CD14-positive monocyte (primary cell): ENCODE data around the gene TYMP. TPM values are rescaled to one million over a fixed set of nuclear protein-coding genes. Genes with fewer than 3 reads are reported as not detected.

Experiments used
- DNase-seq, 3 donors: peaks; one replicate each; pipeline ENCODE4 v3.0.0-alpha.2; 2011 to 2022
- H2AFZ ChIP-seq: 2 replicates; pipeline ENCODE4 v1.6.0; 2012; ENCODE audit warnings: mild to moderate bottlenecking, low read depth, low read length, inconsistent platforms; ENCODE audit not compliant: insufficient read depth, poor library complexity, severe bottlenecking
- H3K27ac ChIP-seq, 2 donors: 1 replicate in 1 of 2; 2 replicates in 1 of 2; pipeline ENCODE4 v1.5.1; 2012 to 2013; ENCODE audit warnings: low read length in 2 of 2, control low read depth in 1 of 2, inconsistent platforms in 1 of 2, low read depth in 1 of 2, mild to moderate bottlenecking in 1 of 2
- H3K27me3 ChIP-seq, 2 donors: one replicate each; pipeline versions ENCODE4 v1.6.0 to v1.6.1; 2011 to 2013; ENCODE audit warnings: low read length in 2 of 2; ENCODE audit not compliant: control insufficient read depth in 2 of 2, insufficient read depth in 2 of 2
- H3K36me3 ChIP-seq, 2 donors: replicated peaks in 1 of 2; 1 replicate in 1 of 2; 2 replicates in 1 of 2; pipeline versions ENCODE4 v1.5.1 to v1.6.1; 2012 to 2013; ENCODE audit warnings: low read length in 2 of 2, control low read depth in 1 of 2, inconsistent platforms in 1 of 2, mild to moderate bottlenecking in 1 of 2; ENCODE audit not compliant: insufficient read depth in 2 of 2, control insufficient read depth in 1 of 2
- H3K4me1 ChIP-seq, 2 donors: 1 replicate in 1 of 2; 2 replicates in 1 of 2; pipeline versions ENCODE4 v1.5.1 to v1.6.1; 2012 to 2013; ENCODE audit warnings: low read length in 2 of 2, control low read depth in 1 of 2, inconsistent platforms in 1 of 2, mild to moderate bottlenecking in 1 of 2, moderate library complexity in 1 of 2; ENCODE audit not compliant: insufficient read depth in 2 of 2, control insufficient read depth in 1 of 2
- H3K4me2 ChIP-seq: replicated peaks from 2 replicates; pipeline ENCODE3; 2012; ENCODE audit warnings: low read length, moderate library complexity, mild to moderate bottlenecking; ENCODE audit not compliant: poor library complexity, severe bottlenecking; ENCODE audit errors: extremely low read depth
- H3K4me3 ChIP-seq, 3 experiments: fragments of 200-600 bp in 1 of 3; sonication (generic) in 1 of 3; replicated peaks in 1 of 3; 1 replicate in 2 of 3; 2 replicates in 1 of 3; pipeline ENCODE4 v1.5.1; 2011 to 2013; ENCODE audit warnings: low read length in 3 of 3, mild to moderate bottlenecking in 3 of 3, control low read depth in 2 of 3, low read depth in 2 of 3, inconsistent platforms in 1 of 3, moderate library complexity in 1 of 3
- H3K79me2 ChIP-seq: 2 replicates; pipeline ENCODE4 v1.6.0; 2012; ENCODE audit warnings: mild to moderate bottlenecking, control low read depth, inconsistent platforms, low read length, moderate library complexity; ENCODE audit not compliant: insufficient read depth
- H3K9ac ChIP-seq: 2 replicates; pipeline ENCODE4 v1.6.0; 2017; ENCODE audit warnings: low read length, mild to moderate bottlenecking; ENCODE audit not compliant: insufficient read depth, poor library complexity, severe bottlenecking
- H3K9me3 ChIP-seq, 2 donors: replicated peaks in 1 of 2; 1 replicate in 1 of 2; 2 replicates in 1 of 2; pipeline versions ENCODE4 v1.5.1 to v1.6.1; 2012 to 2013; ENCODE audit warnings: low read length in 2 of 2, control low read depth in 1 of 2; ENCODE audit not compliant: control insufficient read depth in 1 of 2, insufficient read depth in 1 of 2
- H4K20me1 ChIP-seq: 2 replicates; pipeline ENCODE4 v1.6.0; 2012; ENCODE audit warnings: mild to moderate bottlenecking, low read length, control low read depth, moderate library complexity; ENCODE audit not compliant: insufficient read depth
- H3K27ac Mint-ChIP-seq, 7 donors: one replicate each; pipeline ENCODE4 v1.8.0; 2020; ENCODE audit warnings: mild to moderate bottlenecking in 7 of 7, mixed read lengths in 7 of 7, moderate library complexity in 6 of 7, inconsistent platforms in 2 of 7
- H3K27me3 Mint-ChIP-seq, 3 donors: one replicate each; pipeline ENCODE4 v1.8.0; 2021 to 2022; ENCODE audit warnings: low read depth in 3 of 3, mild to moderate bottlenecking in 3 of 3, mixed read lengths in 3 of 3, moderate library complexity in 3 of 3, inconsistent platforms in 1 of 3
- H3K36me3 Mint-ChIP-seq, 2 donors: one replicate each; pipeline ENCODE4 v1.8.0; 2020; ENCODE audit warnings: mixed read lengths in 2 of 2, inconsistent platforms in 1 of 2, mild to moderate bottlenecking in 1 of 2
- H3K4me1 Mint-ChIP-seq: one replicate; pipeline ENCODE4 v1.8.0; 2020; ENCODE audit warnings: mild to moderate bottlenecking, mixed read lengths
- H3K4me3 Mint-ChIP-seq, 2 donors: one replicate each; pipeline ENCODE4 v1.8.0; 2020; ENCODE audit warnings: mild to moderate bottlenecking in 2 of 2, mixed read lengths in 2 of 2, moderate library complexity in 1 of 2
- H3K9me3 Mint-ChIP-seq, 7 donors: one replicate each; pipeline ENCODE4 v1.8.0; 2020 to 2022; ENCODE audit warnings: mixed read lengths in 7 of 7, mild to moderate bottlenecking in 6 of 7, moderate library complexity in 6 of 7, inconsistent platforms in 2 of 7
- WGBS: methylation state at CpG from one replicate; pipeline ENCODE4 v1.1.5; 2013; ENCODE audit warnings: missing lambda C conversion rate; ENCODE audit not compliant: insufficient coverage; 5-methylcytosine and 5-hydroxymethylcytosine counted together
- intact Hi-C, 2 donors: fragments of 100-400 bp; cut with micrococcal nuclease; formaldehyde crosslinking; loops; one replicate each; pipeline versions ENCODE4 v1.15.0 to v1.15.1; 2023
- polyA plus RNA-seq, 3 donors: library from polyadenylated mRNA; depleted of rRNA in 1 of 3; unstranded in 2 of 3; stranded (reverse) in 1 of 3; fragments of 300-500 nt in 2 of 3; fragments of >200 nt in 1 of 3; fragmentation: Illumina TruSeq in 2 of 3; gene quantifications; 1 replicate in 2 of 3; 2 replicates in 1 of 3; pipeline ENCODE4 v1.2.3, GENCODE V29; 2012 to 2021
- TF ChIP-seq, protein P1 (sequence below): fragments of 200-600 bp; IDR thresholded peaks from one replicate; pipeline ENCODE4 v1.8.0; 2022; ENCODE audit warnings: antibody characterized with exemption, mild to moderate bottlenecking

TYMP gene
- polyA plus RNA-seq, 3 donors, result 787 to 994 (median 955) TPM

DNA sequence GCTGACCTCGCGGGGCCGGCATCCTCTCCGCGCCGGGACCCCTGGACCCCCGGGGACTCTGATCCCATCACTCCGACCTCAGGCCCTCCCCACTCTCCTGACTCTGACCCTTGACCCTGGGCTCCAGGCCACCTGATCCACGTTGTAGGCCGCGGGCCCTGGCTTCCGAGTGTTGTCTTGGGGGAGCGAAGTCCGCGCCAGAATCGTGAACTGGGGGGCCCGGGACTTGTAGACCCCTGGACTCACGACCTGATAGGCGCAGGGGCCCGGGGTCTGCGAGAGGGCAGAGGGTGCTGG lies 716 bp upstream of the TYMP start:
- TF ChIP-seq, protein P1, sequence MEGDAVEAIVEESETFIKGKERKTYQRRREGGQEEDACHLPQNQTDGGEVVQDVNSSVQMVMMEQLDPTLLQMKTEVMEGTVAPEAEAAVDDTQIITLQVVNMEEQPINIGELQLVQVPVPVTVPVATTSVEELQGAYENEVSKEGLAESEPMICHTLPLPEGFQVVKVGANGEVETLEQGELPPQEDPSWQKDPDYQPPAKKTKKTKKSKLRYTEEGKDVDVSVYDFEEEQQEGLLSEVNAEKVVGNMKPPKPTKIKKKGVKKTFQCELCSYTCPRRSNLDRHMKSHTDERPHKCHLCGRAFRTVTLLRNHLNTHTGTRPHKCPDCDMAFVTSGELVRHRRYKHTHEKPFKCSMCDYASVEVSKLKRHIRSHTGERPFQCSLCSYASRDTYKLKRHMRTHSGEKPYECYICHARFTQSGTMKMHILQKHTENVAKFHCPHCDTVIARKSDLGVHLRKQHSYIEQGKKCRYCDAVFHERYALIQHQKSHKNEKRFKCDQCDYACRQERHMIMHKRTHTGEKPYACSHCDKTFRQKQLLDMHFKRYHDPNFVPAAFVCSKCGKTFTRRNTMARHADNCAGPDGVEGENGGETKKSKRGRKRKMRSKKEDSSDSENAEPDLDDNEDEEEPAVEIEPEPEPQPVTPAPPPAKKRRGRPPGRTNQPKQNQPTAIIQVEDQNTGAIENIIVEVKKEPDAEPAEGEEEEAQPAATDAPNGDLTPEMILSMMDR, result no peak
- Histone ChIP-seq H3K4me3 (peak overlapping the region; percentile 72 to 99 (median 92)), H3K36me3 (peaks cover 13 to 16% of the 10 kb centered on the region in 2 donors), H3K9ac (peak overlapping the region; percentile 100), H3K4me1 (peaks cover 62 to 86% of the 10 kb centered on the region in 2 donors), H3K27me3 (no peaks in the 10 kb centered on the region), H2AFZ (no peak overlapping the region), H4K20me1 (peaks cover 42% of the 10 kb centered on the region), H3K27ac (peak overlapping the region; percentile 100), H3K79me2 (peaks cover 76% of the 10 kb centered on the region), H3K9me3 (no peaks in the 10 kb centered on the region), H3K4me2 (peak overlapping the region; percentile 95)
- WGBS, result under 1% methylated on average over 21 of the region's 21 CpGs
- Mint-ChIP-seq H3K4me3 (peak overlapping the region; percentile 90 to 93), H3K4me1 (peaks cover 50% of the 10 kb centered on the region), H3K27me3 (no peaks in the 10 kb centered on the region), H3K9me3 (no peaks in the 10 kb centered on the region), H3K36me3 (peaks cover 23 to 25% of the 10 kb centered on the region in 2 donors), H3K27ac (peak overlapping the region; percentile 99 to 100 (median 99))
- DNase-seq, result peak in 2 of 3 donors; percentile 47 to 53
- intact Hi-C loops, result loop anchor here (1.0 to 10.0 kb wide), 4 partner anchors 12 to 596 kb away; partner anchors contain the start of gene TRABD (in 1 of the 2)

GRCh38 chr22:50529416-50529896 lies 356 bp downstream of the TYMP start:
- H3K27ac Mint-ChIP-seq, result peak overlapping the region; percentile 94 to 100 (median 97)
- peaks cover 27 to 30% of the 10 kb centered on the region in 2 donors for H3K36me3 Mint-ChIP-seq
- Histone ChIP-seq H3K36me3 (peaks cover 14 to 20% of the 10 kb centered on the region in 2 donors), H3K79me2 (peaks cover 83% of the 10 kb centered on the region), H3K4me2 (peak overlapping the region; percentile 95), H3K9me3 (no peaks in the 10 kb centered on the region), H2AFZ (no peak overlapping the region), H3K27ac (peak overlapping the region; percentile 100), H4K20me1 (peaks cover 52% of the 10 kb centered on the region), H3K9ac (peak overlapping the region; percentile 100), H3K27me3 (no peaks in the 10 kb centered on the region), H3K4me3 (peak overlapping the region; percentile 72 to 99 (median 73)), H3K4me1 (peaks cover 61 to 85% of the 10 kb centered on the region in 2 donors)
- peaks cover 47% of the 10 kb centered on the region for H3K4me1 Mint-ChIP-seq
- no peaks in the 10 kb centered on the region for H3K9me3 Mint-ChIP-seq
- no peaks in the 10 kb centered on the region for H3K27me3 Mint-ChIP-seq
- peak overlapping the region; percentile 91 to 95 for H3K4me3 Mint-ChIP-seq
- TF ChIP-seq, protein P1, result no peak
- 24% methylated on average over 47 of the region's 50 CpGs for WGBS
- intact Hi-C loops, result loop anchor here (1.0 to 5.0 kb wide), 4 partner anchors 13 to 93 kb away; partner anchors contain the start of genes CHKB (in 2 of the 2) and SYCE3 (in 1 of the 2)
- peak in 1 of 3 donors; percentile 44 for DNase-seq
